PC-9 (cell line): ENCODE measurements around the gene CLEC9A.

Experiments used
- CTCF ChIP-seq: fragments of 200-600 bp; sonication (generic); conservative IDR thresholded peaks from 2 replicates; pipeline ENCODE4 v1.6.1; 2017; ENCODE audit warnings: mixed run types, antibody characterized with exemption, mild to moderate bottlenecking, moderate library complexity
- EZH2 ChIP-seq: fragments of 200-600 bp; sonication (generic); IDR thresholded peaks from 2 replicates; pipeline ENCODE4 v1.8.0; 2017; ENCODE audit warnings: antibody characterized with exemption, low read depth

GRCh38 chr12:10052193-10052913, 21.9 kb downstream of the CLEC9A start:
- TF ChIP-seq CTCF (no peak), EZH2 (no peak)
